ENCODE measurements around the gene TWNK. TPM values are rescaled to one million over a fixed set of nuclear protein-coding genes. Genes with fewer than 3 reads are reported as not detected.

TWNK gene
- total and polyA plus RNA-seq, 2 of the 4 experiments (the other 2 are of a cell fraction), result 7.7 to 8.8 TPM

Small RNA genes within 50 kb of the gene (microRNA-seq; reads per million reads assigned to microRNA genes)
- 0 reads per million in 2 experiments for gene MIR608 (ENCODE audit: insufficient read depth in 1 of 2, insufficient read length in 1 of 2, unreplicated experiment in 1 of 2)

Small RNA genes within 50 kb of the gene (small RNA-seq; reads per million reads assigned to genes)
- 0 reads per million in 5 experiments for gene MIR608

Other genes starting within 250 kb of the TWNK start
- gene PAX2, start 242.0 kb upstream of the TWNK start, total RNA-seq (2012; rRNA removed), result not detected in 2 replicates
- not detected in 2 replicates for gene PAX2, start 242.0 kb upstream of the TWNK start, polyA plus RNA-seq (2012; rRNA removed)
- gene SLF2, start 74.6 kb upstream of the TWNK start, total RNA-seq (2012; rRNA removed), result 21.7 and 28.1 TPM in 2 replicates
- 5.7 and 8.5 TPM in 2 replicates for gene SLF2, start 74.6 kb upstream of the TWNK start, polyA plus RNA-seq (2012; rRNA removed)
- gene SEMA4G, start 18.0 kb upstream of the TWNK start, total RNA-seq (2012; rRNA removed), result 0.56 and 0.90 TPM in 2 replicates
- 8.0 and 8.7 TPM in 2 replicates for gene SEMA4G, start 18.0 kb upstream of the TWNK start, polyA plus RNA-seq (2012; rRNA removed)
- 56.4 and 61.3 TPM in 2 replicates for gene MRPL43, start within 50 bp of the TWNK start, total RNA-seq (2012; rRNA removed)
- 142 and 184 TPM in 2 replicates for gene MRPL43, start within 50 bp of the TWNK start, polyA plus RNA-seq (2012; rRNA removed)
- gene LZTS2, start 12.3 kb downstream of the TWNK start, total RNA-seq (2012; rRNA removed), result 17.8 and 19.2 TPM in 2 replicates
- gene LZTS2, start 12.3 kb downstream of the TWNK start, polyA plus RNA-seq (2012; rRNA removed), result 101 and 108 TPM in 2 replicates
- gene PDZD7, start 43.6 kb downstream of the TWNK start, total RNA-seq (2012; rRNA removed), result 0.83 and 0.90 TPM in 2 replicates
- 1.5 and 1.8 TPM in 2 replicates for gene PDZD7, start 43.6 kb downstream of the TWNK start, polyA plus RNA-seq (2012; rRNA removed)
- gene SFXN3, start 43.7 kb downstream of the TWNK start, total RNA-seq (2012; rRNA removed), result 53.3 and 64.7 TPM in 2 replicates
- 67.6 and 77.2 TPM in 2 replicates for gene SFXN3, start 43.7 kb downstream of the TWNK start, polyA plus RNA-seq (2012; rRNA removed)
- gene KAZALD1, start 74.4 kb downstream of the TWNK start, total RNA-seq (2012; rRNA removed), result 8.1 and 9.1 TPM in 2 replicates
- gene KAZALD1, start 74.4 kb downstream of the TWNK start, polyA plus RNA-seq (2012; rRNA removed), result 18.6 and 18.7 TPM in 2 replicates
- not detected in 2 replicates for gene TLX1, start 143.8 kb downstream of the TWNK start, total RNA-seq (2012; rRNA removed)
- not detected in 2 replicates for gene TLX1, start 143.8 kb downstream of the TWNK start, polyA plus RNA-seq (2012; rRNA removed)
- not detected in 2 replicates for gene LBX1, start 241.9 kb downstream of the TWNK start, total RNA-seq (2012; rRNA removed)
- gene LBX1, start 241.9 kb downstream of the TWNK start, polyA plus RNA-seq (2012; rRNA removed), result not detected in 2 replicates